Measurements from ENCODE around the gene C11orf97.

C11orf97 gene

GRCh38 chr11:94574193-94574961, 62.1 kb downstream of the C11orf97 start:
- no peaks in the 10 kb centered on the region for H3K9me3 ChIP-seq (ENCODE audit: control insufficient read depth, low read length)
- no peaks in the 10 kb centered on the region for H3K4me1 ChIP-seq (ENCODE audit: control insufficient read depth, insufficient read depth, low read length, poor library complexity, severe bottlenecking)
- WGBS, 2 experiments (ENCODE audit: insufficient coverage in 2 of 2) = 77 to 88% methylated on average over 11 to 12 of the region's 13 CpGs
- H3K27ac ChIP-seq (ENCODE audit: low read depth, low read length, severe bottlenecking) = no peak overlapping the region
- no peak overlapping the region for H3K4me3 ChIP-seq (ENCODE audit: extremely low read depth, insufficient read depth, low read length, poor library complexity, severe bottlenecking)
- no peaks in the 10 kb centered on the region for H3K36me3 ChIP-seq (ENCODE audit: control insufficient read depth, insufficient read depth, low read length)

GRCh38 chr11:94576306-94576705, 64.0 kb downstream of the C11orf97 start:
- H3K9me3 ChIP-seq (ENCODE audit: control insufficient read depth, low read length) = no peaks in the 10 kb centered on the region
- no peaks in the 10 kb centered on the region for H3K36me3 ChIP-seq (ENCODE audit: control insufficient read depth, insufficient read depth, low read length)
- no peak overlapping the region for H3K27ac ChIP-seq (ENCODE audit: low read depth, low read length, severe bottlenecking)
- no peaks in the 10 kb centered on the region for H3K4me1 ChIP-seq (ENCODE audit: control insufficient read depth, insufficient read depth, low read length, poor library complexity, severe bottlenecking)
- no peak overlapping the region for H3K4me3 ChIP-seq (ENCODE audit: extremely low read depth, insufficient read depth, low read length, poor library complexity, severe bottlenecking)
- WGBS, 2 experiments (ENCODE audit: insufficient coverage in 2 of 2) = 85 to 89% methylated on average over 1 to 2 of the region's 5 CpGs

GRCh38 chr11:94577841-94578240, 65.6 kb downstream of the C11orf97 start:
- H3K27ac ChIP-seq (ENCODE audit: low read depth, low read length, severe bottlenecking) = no peak overlapping the region
- 74 to 80% methylated on average over 1 to 3 of the region's 3 CpGs for WGBS, 2 experiments (ENCODE audit: insufficient coverage in 2 of 2)
- no peak overlapping the region for H3K4me3 ChIP-seq (ENCODE audit: extremely low read depth, insufficient read depth, low read length, poor library complexity, severe bottlenecking)
- H3K9me3 ChIP-seq (ENCODE audit: control insufficient read depth, low read length) = no peaks in the 10 kb centered on the region
- no peaks in the 10 kb centered on the region for H3K36me3 ChIP-seq (ENCODE audit: control insufficient read depth, insufficient read depth, low read length)
- no peaks in the 10 kb centered on the region for H3K4me1 ChIP-seq (ENCODE audit: control insufficient read depth, insufficient read depth, low read length, poor library complexity, severe bottlenecking)
